ENCODE data around the gene JDP2.

JDP2 gene

GRCh38 chr14:75429562-75429961 lies 1.7 kb downstream of the JDP2 start:
- Histone ChIP-seq H3K4me1 (ENCODE audit: control insufficient read depth, insufficient read depth, low read length) (no peaks in the 10 kb centered on the region), H3K4me3 (ENCODE audit: low read depth, low read length) (no peak overlapping the region), H3K27ac (ENCODE audit: extremely low read depth, low read depth, low read length) (no peak overlapping the region), H3K9me3 (ENCODE audit: control insufficient read depth, insufficient read depth, low read depth, low read length) (no peaks in the 10 kb centered on the region), H3K36me3 (ENCODE audit: control insufficient read depth in 2 of 2, insufficient read depth in 1 of 2, low read length in 2 of 2) (no peaks in the 10 kb centered on the region)
- ChIA-PET CTCF (interaction anchor here (1.3 kb wide), 1 partner anchor 126 kb away, joined by 4 read pairs; no protein-coding TSS in a partner anchor), POLR2A (no interaction called here)
- TF ChIP-seq ZBTB7A (tag by site-specific recombination; IDR thresholded peaks at IDR 0.05; ENCODE audit: low read depth) (no peak), ZBTB48 (tag by site-specific recombination; IDR thresholded peaks at IDR 0.05) (no peak)

DNA sequence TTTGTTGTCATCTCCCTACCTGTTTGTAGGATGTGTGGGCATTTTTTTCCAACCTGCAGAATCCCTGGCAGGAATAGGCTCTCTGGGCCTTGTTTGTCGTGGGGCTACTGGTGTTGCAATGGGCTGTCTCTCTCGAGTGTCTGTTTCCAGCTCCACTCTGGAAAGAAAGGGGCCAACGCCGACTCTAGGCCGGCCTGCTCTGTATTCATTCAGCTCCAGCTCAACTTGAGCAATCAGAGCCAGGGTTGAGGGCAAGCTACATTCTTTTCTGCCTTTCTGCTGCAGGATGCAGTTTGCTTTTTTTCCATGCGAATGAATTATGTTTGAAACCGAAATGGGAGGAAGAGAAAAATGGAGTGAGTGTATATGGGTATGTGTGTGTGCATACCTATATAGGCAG lies 2.3 kb downstream of the JDP2 start:
- POLR2A ChIA-PET: interaction anchor here (0.8 kb wide), 1 partner anchor 884 kb away, joined by 3 read pairs; no protein-coding TSS in a partner anchor
- CTCF ChIA-PET: interaction anchor here (1.3 kb wide), 1 partner anchor 126 kb away, joined by 4 read pairs; no protein-coding TSS in a partner anchor
- no peak overlapping the region for H3K4me3 ChIP-seq (ENCODE audit: low read depth, low read length)
- H3K4me1 ChIP-seq (ENCODE audit: control insufficient read depth, insufficient read depth, low read length): no peaks in the 10 kb centered on the region
- H3K9me3 ChIP-seq (ENCODE audit: control insufficient read depth, insufficient read depth, low read depth, low read length): no peaks in the 10 kb centered on the region
- H3K27ac ChIP-seq (ENCODE audit: extremely low read depth, low read depth, low read length): no peak overlapping the region
- TF ChIP-seq ZNF548 (tag by site-specific recombination; IDR thresholded peaks at IDR 0.05) (no peak), ZFP37 (tag by site-specific recombination; IDR thresholded peaks at IDR 0.05) (no peak), GLI2 (tag by site-specific recombination; IDR thresholded peaks at IDR 0.05; ENCODE audit: borderline replicate concordance, low read depth) (no peak)
- H3K36me3 ChIP-seq (ENCODE audit: control insufficient read depth in 2 of 2, insufficient read depth in 1 of 2, low read length in 2 of 2): no peaks in the 10 kb centered on the region

GRCh38 chr14:75430526-75430925 lies 2.7 kb downstream of the JDP2 start:
- TF ChIP-seq ZNF707 (tag by site-specific recombination; IDR thresholded peaks at IDR 0.05) (no peak), ZSCAN4 (tag by site-specific recombination; IDR thresholded peaks at IDR 0.05) (peak; percentile 64)
- Histone ChIP-seq H3K36me3 (ENCODE audit: control insufficient read depth in 2 of 2, insufficient read depth in 1 of 2, low read length in 2 of 2) (no peaks in the 10 kb centered on the region), H3K4me1 (ENCODE audit: control insufficient read depth, insufficient read depth, low read length) (no peaks in the 10 kb centered on the region), H3K4me3 (ENCODE audit: low read depth, low read length) (no peak overlapping the region), H3K9me3 (ENCODE audit: control insufficient read depth, insufficient read depth, low read depth, low read length) (no peaks in the 10 kb centered on the region), H3K27ac (ENCODE audit: extremely low read depth, low read depth, low read length) (no peak overlapping the region)
- ChIA-PET CTCF (interaction anchor here (1.3 kb wide), 1 partner anchor 127 kb away, joined by 4 read pairs; no protein-coding TSS in a partner anchor), POLR2A (interaction anchor here (0.8 kb wide), 1 partner anchor 883 kb away, joined by 3 read pairs; no protein-coding TSS in a partner anchor)

- H3K4me1 ChIP-seq (ENCODE audit: control insufficient read depth, insufficient read depth, low read length): no peaks in the 10 kb centered on the region
- no peaks in the 10 kb centered on the region for H3K36me3 ChIP-seq (ENCODE audit: control insufficient read depth in 2 of 2, insufficient read depth in 1 of 2, low read length in 2 of 2)
- ChIA-PET POLR2A (no interaction called here), CTCF (no interaction called here)
- H3K9me3 ChIP-seq (ENCODE audit: control insufficient read depth, insufficient read depth, low read depth, low read length): no peaks in the 10 kb centered on the region
- no peak overlapping the region for H3K27ac ChIP-seq (ENCODE audit: extremely low read depth, low read depth, low read length)
- TF ChIP-seq YY1 (tag by site-specific recombination; IDR thresholded peaks at IDR 0.05) (no peak), ZNF266 (tag by site-specific recombination; IDR thresholded peaks at IDR 0.05; ENCODE audit: low read depth) (no peak), INSM2 (tag by site-specific recombination; IDR thresholded peaks at IDR 0.05) (no peak), ZBTB20 (tag by site-specific recombination; IDR thresholded peaks at IDR 0.05) (no peak), ZNF16 (tag by site-specific recombination; IDR thresholded peaks at IDR 0.05; ENCODE audit: low read depth) (no peak), ZNF776 (tag by site-specific recombination; IDR thresholded peaks at IDR 0.05; ENCODE audit: borderline replicate concordance) (no peak), ZNF837 (tag by site-specific recombination; IDR thresholded peaks at IDR 0.05) (no peak), ZNF354C (tag by site-specific recombination; IDR thresholded peaks at IDR 0.05; ENCODE audit: borderline replicate concordance, low read depth) (no peak), ZNF785 (tag by site-specific recombination; IDR thresholded peaks at IDR 0.05) (no peak), ZNF600 (tag by site-specific recombination; IDR thresholded peaks at IDR 0.05) (no peak), ZNF560 (tag by site-specific recombination; IDR thresholded peaks at IDR 0.05; ENCODE audit: borderline replicate concordance) (no peak), ZBTB48 (tag by site-specific recombination; IDR thresholded peaks at IDR 0.05) (no peak), SCRT1 (tag by site-specific recombination; IDR thresholded peaks at IDR 0.05; ENCODE audit: borderline replicate concordance) (no peak), SCRT2 (tag by site-specific recombination; IDR thresholded peaks at IDR 0.05) (no peak), GLIS2 (tag by site-specific recombination; IDR thresholded peaks at IDR 0.05) (no peak)
- TF ChIP-seq, protein P1, sequence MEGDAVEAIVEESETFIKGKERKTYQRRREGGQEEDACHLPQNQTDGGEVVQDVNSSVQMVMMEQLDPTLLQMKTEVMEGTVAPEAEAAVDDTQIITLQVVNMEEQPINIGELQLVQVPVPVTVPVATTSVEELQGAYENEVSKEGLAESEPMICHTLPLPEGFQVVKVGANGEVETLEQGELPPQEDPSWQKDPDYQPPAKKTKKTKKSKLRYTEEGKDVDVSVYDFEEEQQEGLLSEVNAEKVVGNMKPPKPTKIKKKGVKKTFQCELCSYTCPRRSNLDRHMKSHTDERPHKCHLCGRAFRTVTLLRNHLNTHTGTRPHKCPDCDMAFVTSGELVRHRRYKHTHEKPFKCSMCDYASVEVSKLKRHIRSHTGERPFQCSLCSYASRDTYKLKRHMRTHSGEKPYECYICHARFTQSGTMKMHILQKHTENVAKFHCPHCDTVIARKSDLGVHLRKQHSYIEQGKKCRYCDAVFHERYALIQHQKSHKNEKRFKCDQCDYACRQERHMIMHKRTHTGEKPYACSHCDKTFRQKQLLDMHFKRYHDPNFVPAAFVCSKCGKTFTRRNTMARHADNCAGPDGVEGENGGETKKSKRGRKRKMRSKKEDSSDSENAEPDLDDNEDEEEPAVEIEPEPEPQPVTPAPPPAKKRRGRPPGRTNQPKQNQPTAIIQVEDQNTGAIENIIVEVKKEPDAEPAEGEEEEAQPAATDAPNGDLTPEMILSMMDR (tag by site-specific recombination; IDR thresholded peaks at IDR 0.05): no peak
- H3K4me3 ChIP-seq (ENCODE audit: low read depth, low read length): no peak overlapping the region
Measured at GRCh38 chr14:75430976-75431375, 3.2 kb downstream of the JDP2 start.

Data from HEK293 (cell line).